Caco-2 (cell line): ENCODE measurements around the gene VWA2. TPM values are rescaled to one million over a fixed set of nuclear protein-coding genes. Genes with fewer than 3 reads are reported as not detected.

Experiments used
- BruUV-seq: library from RNA; stranded (reverse); fragments of 400-500 nt; replicated peaks from 2 replicates; lab custom pipeline; 2021; lab: Mats Ljungman, UMichigan
- CTCF ChIA-PET: fragments of 300-600 bp; sonication (Branson Sonifier 250); formaldehyde crosslinking; loops from one replicate; lab custom pipeline; 2022; ENCODE audit warnings: antibody characterized with exemption; lab: Charles Lee
- POLR2A ChIA-PET: fragments of 300-600 bp; sonication (Branson Sonifier 250); formaldehyde crosslinking; loops from one replicate; lab custom pipeline; 2022; ENCODE audit warnings: antibody characterized with exemption; lab: Charles Lee
- DNase-seq, 2 experiments: peaks; one replicate each; pipeline versions ENCODE4 v3.0.0 to v3.0.0-alpha.2; 2020 to 2022
- H3K27me3 ChIP-seq: replicated peaks from 2 replicates; pipeline ENCODE4 v1.6.0; 2011; ENCODE audit warnings: low read length; ENCODE audit not compliant: control insufficient read depth, insufficient read depth
- H3K36me3 ChIP-seq: 2 replicates; pipeline ENCODE4 v1.5.1; 2011; ENCODE audit warnings: low read length; ENCODE audit not compliant: control insufficient read depth, insufficient read depth
- H3K4me1 ChIP-seq: fragments of 250-450 bp; sonication (Bioruptor Pico); 2 replicates; pipeline ENCODE4 v1.5.1; 2020; ENCODE audit warnings: mild to moderate bottlenecking
- H3K4me3 ChIP-seq: 2 replicates; pipeline ENCODE4 v1.5.1; 2011; ENCODE audit warnings: low read depth, mild to moderate bottlenecking, control low read depth, low read length
- H3K9me3 ChIP-seq: fragments of 250-450 bp; sonication (Bioruptor Pico); 2 replicates; pipeline ENCODE4 v1.5.1; 2020; ENCODE audit warnings: mild to moderate bottlenecking, moderate library complexity
- H3K27ac Mint-ChIP-seq: one replicate; pipeline ENCODE4 v1.8.0; 2022; ENCODE audit warnings: mixed read lengths; ENCODE audit not compliant: unreplicated experiment
- H3K27me3 Mint-ChIP-seq: one replicate; pipeline ENCODE4 v1.8.0; 2022; ENCODE audit warnings: mixed read lengths; ENCODE audit not compliant: insufficient read depth, unreplicated experiment
- H3K36me3 Mint-ChIP-seq: one replicate; pipeline ENCODE4 v1.8.0; 2022; ENCODE audit warnings: mild to moderate bottlenecking, mixed read lengths; ENCODE audit not compliant: insufficient read depth, unreplicated experiment
- H3K4me1 Mint-ChIP-seq: one replicate; pipeline ENCODE4 v1.8.0; 2022; ENCODE audit warnings: low read depth, mixed read lengths; ENCODE audit not compliant: unreplicated experiment
- H3K4me3 Mint-ChIP-seq: one replicate; pipeline ENCODE4 v1.8.0; 2022; ENCODE audit warnings: mild to moderate bottlenecking, moderate library complexity, mixed read lengths; ENCODE audit not compliant: unreplicated experiment
- H3K9me3 Mint-ChIP-seq: one replicate; pipeline ENCODE4 v1.8.0; 2022; ENCODE audit warnings: mixed read lengths; ENCODE audit not compliant: unreplicated experiment
- CTCF ChIP-seq, 2 experiments: fragments of 200-600 bp in 1 of 2; IDR thresholded peaks; 1 replicate in 1 of 2; 2 replicates in 1 of 2; pipeline versions ENCODE4 v1.5.1 to v1.8.0; 2011 to 2022; ENCODE audit warnings: antibody characterized with exemption in 1 of 2, control low read depth in 1 of 2, inconsistent platforms in 1 of 2, low read depth in 1 of 2, low read length in 1 of 2, mild to moderate bottlenecking in 1 of 2, moderate library complexity in 1 of 2; ENCODE audit not compliant: insufficient read depth in 1 of 2, severe bottlenecking in 1 of 2, unreplicated experiment in 1 of 2
- intact Hi-C: fragments of 100-400 bp; cut with micrococcal nuclease; formaldehyde crosslinking; loops from one replicate; pipeline ENCODE4 v1.10.0; 2022; ENCODE audit not compliant: unreplicated experiment
- total RNA-seq: library from RNA; stranded (reverse); gene quantifications from 2 replicates; pipeline ENCODE4 v1.2.3, GENCODE V29; 2022

VWA2 gene
- total RNA-seq, 1 experiment from 2014 or later, result 1.2 TPM

- H3K27me3 Mint-ChIP-seq, result no peaks in the 10 kb centered on the region
- no peaks in the 10 kb centered on the region for H3K36me3 Mint-ChIP-seq
- Histone ChIP-seq H3K4me3 (no peak overlapping the region), H3K27me3 (no peaks in the 10 kb centered on the region), H3K9me3 (no peaks in the 10 kb centered on the region), H3K4me1 (peaks cover 4% of the 10 kb centered on the region; the same call in 1 of the 2 replicates), H3K36me3 (no peaks in the 10 kb centered on the region)
- peak in 1 of 2 experiments; percentile 15 for DNase-seq
- intact Hi-C loops, result loop anchor here (10.0 kb wide), 1 partner anchor 816 kb away; no protein-coding TSS in a partner anchor
- H3K4me3 Mint-ChIP-seq, result no peak overlapping the region
- no peaks in the 10 kb centered on the region for H3K9me3 Mint-ChIP-seq
- no peak overlapping the region for H3K27ac Mint-ChIP-seq
- ChIA-PET CTCF (no interaction called here), POLR2A (no interaction called here)
- peaks cover 8% of the 10 kb centered on the region for H3K4me1 Mint-ChIP-seq
- BruUV-seq, result no TSS peak
- no peak for TF ChIP-seq CTCF (IDR thresholded peaks at IDR 0.05; ENCODE audit: insufficient read depth in 1 of 2, low read depth in 1 of 2, low read length in 1 of 2, severe bottlenecking in 1 of 2, unreplicated experiment in 1 of 2)
Observed at GRCh38 chr10:114308531-114309363, 69.7 kb downstream of the VWA2 start.

- H3K9me3 Mint-ChIP-seq, result no peaks in the 10 kb centered on the region
- H3K36me3 Mint-ChIP-seq, result no peaks in the 10 kb centered on the region
- DNase-seq, result no peak
- no peaks in the 10 kb centered on the region for H3K36me3 ChIP-seq
- no peaks in the 10 kb centered on the region for H3K27me3 ChIP-seq
- H3K27me3 Mint-ChIP-seq, result no peaks in the 10 kb centered on the region
- no peak for TF ChIP-seq CTCF (IDR thresholded peaks at IDR 0.05; ENCODE audit: insufficient read depth in 1 of 2, low read depth in 1 of 2, low read length in 1 of 2, severe bottlenecking in 1 of 2, unreplicated experiment in 1 of 2)
- intact Hi-C loops, result loop anchor here (10.0 kb wide), 1 partner anchor 815 kb away; no protein-coding TSS in a partner anchor
- no TSS peak for BruUV-seq
- H3K4me3 Mint-ChIP-seq, result no peak overlapping the region
- no peak overlapping the region for H3K4me3 ChIP-seq
- no peak overlapping the region for H3K27ac Mint-ChIP-seq
- no peaks in the 10 kb centered on the region for H3K9me3 ChIP-seq
- H3K4me1 Mint-ChIP-seq, result peaks cover 2% of the 10 kb centered on the region
- H3K4me1 ChIP-seq, result no peaks in the 10 kb centered on the region
- CTCF ChIA-PET, result interaction anchor here (0.8 kb wide), 1 partner anchor 64 kb away, joined by 3 read pairs; no protein-coding TSS in a partner anchor
- POLR2A ChIA-PET, result no interaction called here
Observed at GRCh38 chr10:114309364-114309651, 70.3 kb downstream of the VWA2 start.

GRCh38 chr10:114310346-114310745 is 71.3 kb downstream of the VWA2 start:
- no peak overlapping the region for H3K4me3 Mint-ChIP-seq
- no peaks in the 10 kb centered on the region for H3K27me3 ChIP-seq
- no peak for TF ChIP-seq CTCF (IDR thresholded peaks at IDR 0.05; ENCODE audit: insufficient read depth in 1 of 2, low read depth in 1 of 2, low read length in 1 of 2, severe bottlenecking in 1 of 2, unreplicated experiment in 1 of 2)
- ChIA-PET CTCF (no interaction called here), POLR2A (no interaction called here)
- no peak overlapping the region for H3K4me3 ChIP-seq
- H3K36me3 ChIP-seq, result no peaks in the 10 kb centered on the region
- BruUV-seq, result no TSS peak
- no peaks in the 10 kb centered on the region for H3K4me1 ChIP-seq
- no peaks in the 10 kb centered on the region for H3K27me3 Mint-ChIP-seq
- no peaks in the 10 kb centered on the region for H3K4me1 Mint-ChIP-seq
- H3K9me3 Mint-ChIP-seq, result no peaks in the 10 kb centered on the region
- peak in 1 of 2 experiments; percentile 27 for DNase-seq
- intact Hi-C loops, result no loop called here
- no peaks in the 10 kb centered on the region for H3K36me3 Mint-ChIP-seq
- H3K27ac Mint-ChIP-seq, result no peak overlapping the region
- no peaks in the 10 kb centered on the region for H3K9me3 ChIP-seq
